Measurements from ENCODE around the gene SCFD2. TPM values are rescaled to one million over a fixed set of nuclear protein-coding genes. Genes with fewer than 3 reads are reported as not detected.

The SCFD2 gene
- total RNA-seq, 1 experiment from 2014 or later, result 12.4 TPM

- ATAC-seq (peak; percentile 56; the same call in 1 of the 2 replicates), DNase-seq (ENCODE audit: low spot score) (no peak)
- H3K9me3 Mint-ChIP-seq, result no peaks in the 10 kb centered on the region
- no peak overlapping the region; the same call in 1 of the 2 replicates for H3K27ac Mint-ChIP-seq
- H3K4me1 Mint-ChIP-seq, result peaks cover 21% of the 10 kb centered on the region
- H3K4me3 Mint-ChIP-seq, result no peak overlapping the region
- no peaks in the 10 kb centered on the region for H3K27me3 Mint-ChIP-seq (ENCODE audit: low read depth)
- TF ChIP-seq, protein P1, sequence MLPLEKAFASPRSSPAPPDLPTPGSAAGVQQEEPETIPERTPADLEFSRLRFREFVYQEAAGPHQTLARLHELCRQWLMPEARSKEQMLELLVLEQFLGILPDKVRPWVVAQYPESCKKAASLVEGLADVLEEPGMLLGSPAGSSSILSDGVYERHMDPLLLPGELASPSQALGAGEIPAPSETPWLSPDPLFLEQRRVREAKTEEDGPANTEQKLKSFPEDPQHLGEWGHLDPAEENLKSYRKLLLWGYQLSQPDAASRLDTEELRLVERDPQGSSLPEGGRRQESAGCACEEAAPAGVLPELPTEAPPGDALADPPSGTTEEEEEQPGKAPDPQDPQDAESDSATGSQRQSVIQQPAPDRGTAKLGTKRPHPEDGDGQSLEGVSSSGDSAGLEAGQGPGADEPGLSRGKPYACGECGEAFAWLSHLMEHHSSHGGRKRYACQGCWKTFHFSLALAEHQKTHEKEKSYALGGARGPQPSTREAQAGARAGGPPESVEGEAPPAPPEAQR (CRISPR knock-in tag; IDR thresholded peaks at IDR 0.05), result peak; percentile 71; the same call in 1 of the 2 replicates
- TF ChIP-seq ESRRA (CRISPR knock-in tag; IDR thresholded peaks at IDR 0.05; ENCODE audit: borderline replicate concordance), result no peak
- no peaks in the 10 kb centered on the region for H3K36me3 Mint-ChIP-seq
- ChIA-PET POLR2A (no interaction called here), CTCF (interaction anchor here (0.8 kb wide), 1 partner anchor 8 kb away, joined by 6 read pairs; no protein-coding TSS in a partner anchor)
Measured at GRCh38 chr4:53321984-53322289, 43.9 kb downstream of the SCFD2 start.

DNA sequence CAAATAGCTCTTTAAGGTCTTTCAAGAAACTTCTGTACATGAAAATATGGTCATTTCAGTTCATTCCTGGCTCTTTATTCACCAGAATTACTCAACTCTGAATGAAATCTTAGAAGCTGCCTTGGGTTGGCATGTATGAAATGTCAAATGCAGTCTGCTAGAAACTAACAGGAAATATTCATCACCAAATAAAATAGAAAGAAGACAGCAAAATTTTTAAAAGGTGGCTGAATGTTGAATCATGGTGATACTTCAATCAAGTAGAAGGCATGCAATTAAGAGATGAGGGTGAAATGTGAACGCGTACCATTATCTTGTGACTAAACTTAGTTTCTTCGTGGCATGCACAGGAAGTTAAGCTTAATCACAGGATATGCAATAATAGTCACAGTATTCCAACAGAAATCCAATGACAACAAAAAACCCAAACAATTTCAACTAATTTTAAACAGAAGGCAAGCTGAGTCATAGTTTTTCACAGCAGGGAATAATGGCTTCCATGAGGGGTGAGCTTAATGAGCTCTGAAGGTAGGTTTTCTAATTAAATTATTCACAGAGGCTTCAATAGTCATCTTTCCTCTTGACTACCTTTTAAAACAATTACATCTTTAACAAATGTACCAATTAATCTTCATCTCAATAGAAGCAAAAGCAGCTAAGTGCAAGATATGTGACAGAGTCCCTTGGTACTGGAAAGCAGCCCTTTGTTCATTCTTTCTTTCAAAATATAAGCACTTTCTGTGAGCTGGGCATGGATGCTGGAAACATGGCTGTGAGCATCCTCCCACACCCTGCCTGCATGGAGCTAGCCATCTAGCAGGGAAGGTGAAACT lies 44.5 kb downstream of the SCFD2 start:
- H3K4me3 Mint-ChIP-seq, result no peak overlapping the region; the same call in 1 of the 2 replicates
- H3K36me3 Mint-ChIP-seq, result no peaks in the 10 kb centered on the region
- ChIA-PET POLR2A (no interaction called here), CTCF (interaction anchor here (0.8 kb wide), 1 partner anchor 8 kb away, joined by 6 read pairs; no protein-coding TSS in a partner anchor)
- H3K27me3 Mint-ChIP-seq (ENCODE audit: low read depth), result no peaks in the 10 kb centered on the region
- H3K4me1 Mint-ChIP-seq, result peaks cover 21% of the 10 kb centered on the region
- DNase-seq (ENCODE audit: low spot score) (no peak), ATAC-seq (peak; percentile 81)
- H3K27ac Mint-ChIP-seq, result peak overlapping the region; percentile 55
- no peaks in the 10 kb centered on the region for H3K9me3 Mint-ChIP-seq
- TF ChIP-seq, protein P2, sequence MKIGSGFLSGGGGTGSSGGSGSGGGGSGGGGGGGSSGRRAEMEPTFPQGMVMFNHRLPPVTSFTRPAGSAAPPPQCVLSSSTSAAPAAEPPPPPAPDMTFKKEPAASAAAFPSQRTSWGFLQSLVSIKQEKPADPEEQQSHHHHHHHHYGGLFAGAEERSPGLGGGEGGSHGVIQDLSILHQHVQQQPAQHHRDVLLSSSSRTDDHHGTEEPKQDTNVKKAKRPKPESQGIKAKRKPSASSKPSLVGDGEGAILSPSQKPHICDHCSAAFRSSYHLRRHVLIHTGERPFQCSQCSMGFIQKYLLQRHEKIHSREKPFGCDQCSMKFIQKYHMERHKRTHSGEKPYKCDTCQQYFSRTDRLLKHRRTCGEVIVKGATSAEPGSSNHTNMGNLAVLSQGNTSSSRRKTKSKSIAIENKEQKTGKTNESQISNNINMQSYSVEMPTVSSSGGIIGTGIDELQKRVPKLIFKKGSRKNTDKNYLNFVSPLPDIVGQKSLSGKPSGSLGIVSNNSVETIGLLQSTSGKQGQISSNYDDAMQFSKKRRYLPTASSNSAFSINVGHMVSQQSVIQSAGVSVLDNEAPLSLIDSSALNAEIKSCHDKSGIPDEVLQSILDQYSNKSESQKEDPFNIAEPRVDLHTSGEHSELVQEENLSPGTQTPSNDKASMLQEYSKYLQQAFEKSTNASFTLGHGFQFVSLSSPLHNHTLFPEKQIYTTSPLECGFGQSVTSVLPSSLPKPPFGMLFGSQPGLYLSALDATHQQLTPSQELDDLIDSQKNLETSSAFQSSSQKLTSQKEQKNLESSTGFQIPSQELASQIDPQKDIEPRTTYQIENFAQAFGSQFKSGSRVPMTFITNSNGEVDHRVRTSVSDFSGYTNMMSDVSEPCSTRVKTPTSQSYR (CRISPR knock-in tag; IDR thresholded peaks at IDR 0.05), result no peak
- no peak for TF ChIP-seq OVOL2 (CRISPR knock-in tag; IDR thresholded peaks at IDR 0.05; ENCODE audit: borderline replicate concordance)
- TF ChIP-seq GRHL2 (CRISPR knock-in tag; IDR thresholded peaks at IDR 0.05; ENCODE audit: insufficient replicate concordance, severe bottlenecking), result no peak
- TF ChIP-seq ZNF423 (CRISPR knock-in tag; IDR thresholded peaks at IDR 0.05), result no peak
- no peak for TF ChIP-seq GABPB1 (CRISPR knock-in tag; IDR thresholded peaks at IDR 0.05)
- TF ChIP-seq, protein P3, sequence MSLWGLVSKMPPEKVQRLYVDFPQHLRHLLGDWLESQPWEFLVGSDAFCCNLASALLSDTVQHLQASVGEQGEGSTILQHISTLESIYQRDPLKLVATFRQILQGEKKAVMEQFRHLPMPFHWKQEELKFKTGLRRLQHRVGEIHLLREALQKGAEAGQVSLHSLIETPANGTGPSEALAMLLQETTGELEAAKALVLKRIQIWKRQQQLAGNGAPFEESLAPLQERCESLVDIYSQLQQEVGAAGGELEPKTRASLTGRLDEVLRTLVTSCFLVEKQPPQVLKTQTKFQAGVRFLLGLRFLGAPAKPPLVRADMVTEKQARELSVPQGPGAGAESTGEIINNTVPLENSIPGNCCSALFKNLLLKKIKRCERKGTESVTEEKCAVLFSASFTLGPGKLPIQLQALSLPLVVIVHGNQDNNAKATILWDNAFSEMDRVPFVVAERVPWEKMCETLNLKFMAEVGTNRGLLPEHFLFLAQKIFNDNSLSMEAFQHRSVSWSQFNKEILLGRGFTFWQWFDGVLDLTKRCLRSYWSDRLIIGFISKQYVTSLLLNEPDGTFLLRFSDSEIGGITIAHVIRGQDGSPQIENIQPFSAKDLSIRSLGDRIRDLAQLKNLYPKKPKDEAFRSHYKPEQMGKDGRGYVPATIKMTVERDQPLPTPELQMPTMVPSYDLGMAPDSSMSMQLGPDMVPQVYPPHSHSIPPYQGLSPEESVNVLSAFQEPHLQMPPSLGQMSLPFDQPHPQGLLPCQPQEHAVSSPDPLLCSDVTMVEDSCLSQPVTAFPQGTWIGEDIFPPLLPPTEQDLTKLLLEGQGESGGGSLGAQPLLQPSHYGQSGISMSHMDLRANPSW (CRISPR knock-in tag; conservative IDR thresholded peaks at IDR 0.05; ENCODE audit: low read depth), result no peak
- no peak for TF ChIP-seq NR1H2 (CRISPR knock-in tag; IDR thresholded peaks at IDR 0.05)
- TF ChIP-seq, protein P4, sequence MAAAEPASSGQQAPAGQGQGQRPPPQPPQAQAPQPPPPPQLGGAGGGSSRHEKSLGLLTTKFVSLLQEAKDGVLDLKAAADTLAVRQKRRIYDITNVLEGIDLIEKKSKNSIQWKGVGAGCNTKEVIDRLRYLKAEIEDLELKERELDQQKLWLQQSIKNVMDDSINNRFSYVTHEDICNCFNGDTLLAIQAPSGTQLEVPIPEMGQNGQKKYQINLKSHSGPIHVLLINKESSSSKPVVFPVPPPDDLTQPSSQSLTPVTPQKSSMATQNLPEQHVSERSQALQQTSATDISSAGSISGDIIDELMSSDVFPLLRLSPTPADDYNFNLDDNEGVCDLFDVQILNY (CRISPR knock-in tag; IDR thresholded peaks at IDR 0.05), result no peak
- no peak for TF ChIP-seq FOXJ3 (CRISPR knock-in tag; IDR thresholded peaks at IDR 0.05; ENCODE audit: borderline replicate concordance)
- no peak for TF ChIP-seq ZNF232 (CRISPR knock-in tag; IDR thresholded peaks at IDR 0.05)
- TF ChIP-seq GTF2I (CRISPR knock-in tag; conservative IDR thresholded peaks at IDR 0.05), result no peak
- TF ChIP-seq, protein P5, sequence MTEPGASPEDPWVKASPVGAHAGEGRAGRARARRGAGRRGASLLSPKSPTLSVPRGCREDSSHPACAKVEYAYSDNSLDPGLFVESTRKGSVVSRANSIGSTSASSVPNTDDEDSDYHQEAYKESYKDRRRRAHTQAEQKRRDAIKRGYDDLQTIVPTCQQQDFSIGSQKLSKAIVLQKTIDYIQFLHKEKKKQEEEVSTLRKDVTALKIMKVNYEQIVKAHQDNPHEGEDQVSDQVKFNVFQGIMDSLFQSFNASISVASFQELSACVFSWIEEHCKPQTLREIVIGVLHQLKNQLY (CRISPR knock-in tag; IDR thresholded peaks at IDR 0.05), result no peak
- TF ChIP-seq, protein P6, sequence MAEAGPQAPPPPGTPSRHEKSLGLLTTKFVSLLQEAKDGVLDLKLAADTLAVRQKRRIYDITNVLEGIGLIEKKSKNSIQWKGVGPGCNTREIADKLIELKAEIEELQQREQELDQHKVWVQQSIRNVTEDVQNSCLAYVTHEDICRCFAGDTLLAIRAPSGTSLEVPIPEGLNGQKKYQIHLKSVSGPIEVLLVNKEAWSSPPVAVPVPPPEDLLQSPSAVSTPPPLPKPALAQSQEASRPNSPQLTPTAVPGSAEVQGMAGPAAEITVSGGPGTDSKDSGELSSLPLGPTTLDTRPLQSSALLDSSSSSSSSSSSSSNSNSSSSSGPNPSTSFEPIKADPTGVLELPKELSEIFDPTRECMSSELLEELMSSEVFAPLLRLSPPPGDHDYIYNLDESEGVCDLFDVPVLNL (CRISPR knock-in tag; IDR thresholded peaks at IDR 0.05; ENCODE audit: borderline replicate concordance, low read depth), result no peak
- TF ChIP-seq, protein P7, sequence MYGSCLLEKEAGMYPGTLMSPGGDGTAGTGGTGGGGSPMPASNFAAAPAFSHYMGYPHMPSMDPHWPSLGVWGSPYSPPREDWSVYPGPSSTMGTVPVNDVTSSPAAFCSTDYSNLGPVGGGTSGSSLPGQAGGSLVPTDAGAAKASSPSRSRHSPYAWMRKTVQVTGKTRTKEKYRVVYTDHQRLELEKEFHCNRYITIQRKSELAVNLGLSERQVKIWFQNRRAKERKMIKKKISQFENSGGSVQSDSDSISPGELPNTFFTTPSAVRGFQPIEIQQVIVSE (CRISPR knock-in tag; IDR thresholded peaks at IDR 0.05; ENCODE audit: borderline replicate concordance), result no peak
- TF ChIP-seq, protein P8, sequence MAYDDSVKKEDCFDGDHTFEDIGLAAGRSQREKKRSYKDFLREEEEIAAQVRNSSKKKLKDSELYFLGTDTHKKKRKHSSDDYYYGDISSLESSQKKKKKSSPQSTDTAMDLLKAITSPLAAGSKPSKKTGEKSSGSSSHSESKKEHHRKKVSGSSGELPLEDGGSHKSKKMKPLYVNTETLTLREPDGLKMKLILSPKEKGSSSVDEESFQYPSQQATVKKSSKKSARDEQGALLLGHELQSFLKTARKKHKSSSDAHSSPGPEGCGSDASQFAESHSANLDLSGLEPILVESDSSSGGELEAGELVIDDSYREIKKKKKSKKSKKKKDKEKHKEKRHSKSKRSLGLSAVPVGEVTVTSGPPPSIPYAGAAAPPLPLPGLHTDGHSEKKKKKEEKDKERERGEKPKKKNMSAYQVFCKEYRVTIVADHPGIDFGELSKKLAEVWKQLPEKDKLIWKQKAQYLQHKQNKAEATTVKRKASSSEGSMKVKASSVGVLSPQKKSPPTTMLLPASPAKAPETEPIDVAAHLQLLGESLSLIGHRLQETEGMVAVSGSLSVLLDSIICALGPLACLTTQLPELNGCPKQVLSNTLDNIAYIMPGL (CRISPR knock-in tag; IDR thresholded peaks at IDR 0.05), result no peak
- TF ChIP-seq PREB (CRISPR knock-in tag; IDR thresholded peaks at IDR 0.05; ENCODE audit: borderline replicate concordance), result no peak

Measured in WTC11 (cell line).